RWPE2 (cell line): ENCODE results near the gene AK8.
A peak's percentile ranks its signal among the peaks of the same experiment; 100 is the strongest.
"Not testable (repeated sequence)": the region's sequence is repeated elsewhere in the genome, so short reads cannot be mapped to it uniquely, and the experiment has no call there.

Source experiments
- ATAC-seq: fragments of 200-7000 bp; cut with Tn5 transposase; 3 replicates; pipeline ENCODE4 v1.9.1; 2021; ENCODE audit warnings: low read depth
- DNase-seq: peaks from one replicate; pipeline ENCODE4 v3.0.0-alpha.2; 2020; ENCODE audit warnings: low spot score
- H3K27ac ChIP-seq: fragments of 450-650 bp; 2 replicates; pipeline ENCODE4 v1.5.1; 2017; ENCODE audit warnings: mild to moderate bottlenecking; ENCODE audit not compliant: poor library complexity, severe bottlenecking
- H3K27me3 ChIP-seq: fragments of 250-450 bp; sonication (Bioruptor Pico); 2 replicates; pipeline ENCODE4 v1.5.1; 2021; ENCODE audit warnings: mild to moderate bottlenecking, moderate library complexity; ENCODE audit not compliant: insufficient read depth, poor library complexity, severe bottlenecking
- H3K36me3 ChIP-seq: fragments of 250-450 bp; sonication (Bioruptor Pico); 2 replicates; pipeline ENCODE4 v1.5.1; 2020; ENCODE audit warnings: low read depth, mild to moderate bottlenecking, moderate library complexity
- H3K4me1 ChIP-seq: fragments of 250-450 bp; sonication (Bioruptor Pico); 2 replicates; pipeline ENCODE4 v1.5.1; 2021; ENCODE audit warnings: mild to moderate bottlenecking, moderate library complexity; ENCODE audit not compliant: insufficient read depth, poor library complexity, severe bottlenecking
- H3K4me3 ChIP-seq: fragments of 250-450 bp; sonication (Bioruptor Pico); 2 replicates; pipeline ENCODE4 v1.5.1; 2021; ENCODE audit warnings: mild to moderate bottlenecking, moderate library complexity; ENCODE audit not compliant: severe bottlenecking
- H3K9me3 ChIP-seq: fragments of 250-450 bp; sonication (Bioruptor Pico); 2 replicates; pipeline ENCODE4 v1.5.1; 2021; ENCODE audit warnings: mild to moderate bottlenecking, moderate library complexity; ENCODE audit not compliant: severe bottlenecking
- TF ChIP-seq, protein P1 (sequence below): fragments of 450-650 bp; IDR thresholded peaks from one replicate; pipeline ENCODE4 v1.5.1; 2017; ENCODE audit warnings: mild to moderate bottlenecking, moderate library complexity; ENCODE audit not compliant: poor library complexity, severe bottlenecking

The AK8 gene

DNA sequence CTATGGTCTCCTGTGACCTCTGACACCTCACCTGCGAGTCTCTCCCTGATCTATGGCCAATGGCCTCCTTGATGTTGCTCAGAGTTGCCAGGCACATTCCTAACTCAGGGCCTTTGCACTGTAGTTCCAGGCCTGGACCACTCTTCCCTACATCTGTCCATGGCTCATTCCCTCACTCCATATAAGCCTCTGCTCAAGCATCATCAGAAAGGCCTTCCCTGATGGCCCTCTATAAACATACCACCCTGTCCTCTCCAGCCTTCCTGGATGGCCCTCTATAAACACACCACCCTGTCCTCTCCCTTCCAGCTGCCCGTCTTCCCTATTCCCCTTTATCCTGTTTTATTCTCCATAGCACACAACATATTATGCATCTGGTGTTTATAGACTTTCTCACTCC is 105.0 kb downstream of the AK8 start:
- Histone ChIP-seq H3K27ac (no peak overlapping the region), H3K36me3 (no peaks in the 10 kb centered on the region), H3K9me3 (no peaks in the 10 kb centered on the region), H3K27me3 (no peaks in the 10 kb centered on the region), H3K4me3 (no peak overlapping the region), H3K4me1 (no peaks in the 10 kb centered on the region)
- DNase-seq: no peak
- no peak for ATAC-seq
- TF ChIP-seq, protein P1, sequence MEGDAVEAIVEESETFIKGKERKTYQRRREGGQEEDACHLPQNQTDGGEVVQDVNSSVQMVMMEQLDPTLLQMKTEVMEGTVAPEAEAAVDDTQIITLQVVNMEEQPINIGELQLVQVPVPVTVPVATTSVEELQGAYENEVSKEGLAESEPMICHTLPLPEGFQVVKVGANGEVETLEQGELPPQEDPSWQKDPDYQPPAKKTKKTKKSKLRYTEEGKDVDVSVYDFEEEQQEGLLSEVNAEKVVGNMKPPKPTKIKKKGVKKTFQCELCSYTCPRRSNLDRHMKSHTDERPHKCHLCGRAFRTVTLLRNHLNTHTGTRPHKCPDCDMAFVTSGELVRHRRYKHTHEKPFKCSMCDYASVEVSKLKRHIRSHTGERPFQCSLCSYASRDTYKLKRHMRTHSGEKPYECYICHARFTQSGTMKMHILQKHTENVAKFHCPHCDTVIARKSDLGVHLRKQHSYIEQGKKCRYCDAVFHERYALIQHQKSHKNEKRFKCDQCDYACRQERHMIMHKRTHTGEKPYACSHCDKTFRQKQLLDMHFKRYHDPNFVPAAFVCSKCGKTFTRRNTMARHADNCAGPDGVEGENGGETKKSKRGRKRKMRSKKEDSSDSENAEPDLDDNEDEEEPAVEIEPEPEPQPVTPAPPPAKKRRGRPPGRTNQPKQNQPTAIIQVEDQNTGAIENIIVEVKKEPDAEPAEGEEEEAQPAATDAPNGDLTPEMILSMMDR: no peak

DNA sequence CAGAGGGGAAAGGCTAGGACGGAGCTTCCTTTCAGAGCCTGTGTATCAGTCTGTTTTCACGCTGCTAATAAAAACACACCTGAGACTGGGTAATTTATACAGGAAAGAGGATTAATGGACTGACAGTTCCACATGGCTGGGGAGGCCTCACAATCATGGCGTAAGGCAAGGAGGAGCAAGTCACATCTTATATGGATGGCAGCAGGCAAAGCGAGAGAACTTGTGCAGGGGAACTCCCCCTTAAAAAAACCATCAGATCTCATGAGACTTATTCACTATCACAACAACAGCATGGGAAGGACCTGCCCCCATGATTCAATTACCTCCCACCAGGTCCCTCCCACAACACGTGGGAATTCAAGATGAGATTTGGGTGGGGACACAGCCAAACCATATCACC is 106.3 kb downstream of the AK8 start:
- not testable (repeated sequence) for ATAC-seq, H3K27ac ChIP-seq, H3K4me1 ChIP-seq, H3K9me3 ChIP-seq, H3K27me3 ChIP-seq, DNase-seq, H3K4me3 ChIP-seq, H3K36me3 ChIP-seq

DNA sequence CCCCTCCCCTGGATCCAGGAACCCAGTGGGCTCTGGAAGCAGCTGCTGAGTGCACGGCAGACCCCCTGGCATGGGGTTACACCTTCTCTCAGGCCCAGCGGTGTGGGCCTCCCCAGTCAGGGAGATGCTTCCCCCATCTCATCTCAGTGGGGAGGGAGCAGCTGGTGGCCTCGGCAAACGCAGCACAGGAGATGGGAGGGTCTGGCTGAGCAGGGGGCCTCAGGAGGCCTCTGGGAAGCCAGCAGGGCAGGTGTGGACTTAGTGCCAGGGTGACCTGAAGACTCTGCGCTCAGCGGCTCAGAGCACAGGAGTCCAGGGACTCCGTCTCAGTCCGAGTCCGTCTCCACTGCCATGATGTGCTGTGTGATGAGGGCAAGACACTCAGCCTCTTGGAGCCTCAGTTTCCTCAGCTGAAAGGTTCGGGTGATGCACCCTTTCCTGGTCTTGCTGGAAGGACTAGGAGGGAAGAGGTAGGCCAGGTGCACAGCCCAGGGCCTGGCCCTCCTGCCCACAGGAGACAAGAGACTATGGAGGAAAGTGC is 107.2 kb downstream of the AK8 start:
- no peaks in the 10 kb centered on the region for H3K27me3 ChIP-seq
- ATAC-seq (no peak), DNase-seq (no peak)
- TF ChIP-seq, protein P1: no peak
- H3K36me3 ChIP-seq: no peaks in the 10 kb centered on the region
- H3K4me3 ChIP-seq: no peak overlapping the region
- no peaks in the 10 kb centered on the region for H3K9me3 ChIP-seq
- H3K27ac ChIP-seq: no peak overlapping the region
- no peaks in the 10 kb centered on the region for H3K4me1 ChIP-seq

DNA sequence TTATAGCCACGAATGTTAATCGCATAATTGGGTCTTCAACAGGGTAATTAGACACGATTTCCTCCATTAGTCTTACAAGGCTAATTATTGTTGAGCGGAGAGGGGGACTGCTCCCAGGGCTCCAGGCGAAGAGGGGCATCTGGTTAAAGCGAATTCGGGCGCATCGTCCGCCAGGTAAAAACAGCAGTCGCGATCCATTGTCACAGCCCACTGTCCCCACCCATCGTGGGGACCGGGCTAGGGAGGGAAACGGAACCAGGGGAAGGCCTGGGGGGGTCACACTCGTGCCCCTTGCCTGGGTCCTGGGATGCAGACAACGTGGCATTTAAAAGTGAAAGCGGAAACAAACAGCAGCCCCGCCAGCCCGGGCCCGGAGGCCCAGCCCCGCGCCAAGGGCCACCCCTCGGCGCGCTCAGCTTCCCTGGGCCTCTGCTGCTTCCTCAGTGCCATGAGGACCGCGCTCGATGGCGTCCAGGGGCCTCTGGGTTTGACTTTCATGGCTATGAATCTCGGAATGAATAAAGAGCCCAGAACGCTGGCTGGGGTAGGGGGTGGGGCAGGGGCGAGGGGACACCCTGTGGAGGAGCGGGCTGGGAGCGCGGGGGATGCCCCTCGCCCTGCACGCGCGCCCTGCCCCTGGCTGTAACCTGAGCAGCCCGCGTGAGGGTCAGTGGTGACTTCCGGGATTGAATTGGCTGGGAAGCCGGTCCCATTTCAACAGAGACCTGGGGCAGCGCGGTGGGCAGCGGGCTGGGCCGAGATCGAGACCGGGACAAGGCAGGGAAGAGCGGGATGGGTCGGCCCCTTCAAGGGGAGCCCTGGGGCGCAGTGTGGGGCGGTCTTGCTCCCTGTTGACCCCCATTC is 107.9 kb downstream of the AK8 start:
- TF ChIP-seq, protein P1: no peak
- ATAC-seq: peak; percentile 68
- no peak for DNase-seq
- Histone ChIP-seq H3K9me3 (no peaks in the 10 kb centered on the region), H3K4me1 (no peaks in the 10 kb centered on the region), H3K4me3 (peak overlapping the region; percentile 61), H3K27me3 (no peaks in the 10 kb centered on the region), H3K27ac (peak overlapping the region; percentile 8), H3K36me3 (no peaks in the 10 kb centered on the region)

DNA sequence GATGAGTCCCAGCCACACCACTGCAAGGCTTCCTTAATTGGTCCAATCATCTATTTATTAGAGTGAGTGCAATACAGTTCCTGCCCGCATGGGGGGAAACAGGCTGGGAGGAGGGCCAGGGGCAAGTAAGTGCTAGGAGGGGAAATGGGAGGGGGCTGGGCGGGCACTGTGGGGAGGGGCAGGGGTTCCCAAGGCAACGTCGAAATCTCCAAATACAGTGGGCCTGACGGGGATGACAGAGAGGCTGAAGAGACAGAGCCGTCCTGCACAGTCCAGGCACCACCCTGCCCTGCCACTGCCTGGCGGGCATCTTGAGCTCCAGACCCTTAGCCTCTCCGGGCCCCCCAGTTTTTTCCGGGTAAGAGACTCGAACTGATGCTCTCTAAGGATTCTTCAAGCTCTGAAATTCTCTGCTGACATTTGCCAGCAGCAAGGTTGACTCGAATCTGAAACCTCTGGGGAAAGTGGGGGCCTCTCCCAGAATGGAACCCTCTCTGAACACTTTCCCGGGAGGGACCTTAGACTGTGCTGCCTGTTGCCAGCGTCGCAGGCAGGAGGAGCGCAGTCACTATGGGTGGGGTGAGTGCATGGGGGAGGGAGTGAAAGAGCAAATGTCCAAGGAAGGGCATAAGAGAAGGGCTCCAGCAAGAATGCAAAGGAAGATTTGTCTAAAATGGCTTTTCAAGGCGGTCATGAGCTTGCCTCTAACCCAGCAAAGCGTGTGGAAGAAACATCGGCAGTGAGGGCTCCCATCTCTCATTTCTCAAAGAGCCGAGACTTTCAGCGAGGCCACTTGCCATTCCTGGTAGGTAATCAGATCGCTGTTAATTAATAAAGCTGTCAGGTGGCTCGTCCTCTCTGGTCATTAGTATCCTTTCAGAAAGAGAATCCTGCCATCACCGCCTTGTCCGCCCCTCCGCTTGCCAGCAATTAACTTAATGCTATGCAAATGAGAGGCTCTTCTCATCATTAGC is 108.9 kb downstream of the AK8 start:
- Histone ChIP-seq H3K27me3 (no peaks in the 10 kb centered on the region), H3K9me3 (no peaks in the 10 kb centered on the region), H3K4me1 (no peaks in the 10 kb centered on the region), H3K27ac (peak overlapping the region; percentile 8), H3K36me3 (no peaks in the 10 kb centered on the region), H3K4me3 (peak overlapping the region; percentile 61)
- no peak for DNase-seq
- ATAC-seq: peak; percentile 65
- TF ChIP-seq, protein P1: peak; percentile 47
